Mammary epithelial cell (primary cell): ENCODE measurements around the gene TC2N.

Experiments used
- EZH2 ChIP-seq: IDR thresholded peaks from 2 replicates; pipeline ENCODE4 v1.6.1; 2012; ENCODE audit warnings: low read length, inconsistent platforms, borderline replicate concordance
- TF ChIP-seq, protein P1 (sequence below), 2 donors: IDR thresholded peaks in 1 of 2; conservative IDR thresholded peaks in 1 of 2; 2 replicates each; pipeline ENCODE4 v1.5.1; 2011 to 2012; ENCODE audit warnings: inconsistent platforms in 2 of 2, low read length in 2 of 2, mild to moderate bottlenecking in 2 of 2, control low read depth in 1 of 2, low read depth in 1 of 2; ENCODE audit not compliant: insufficient read depth in 1 of 2; ENCODE audit errors: extremely low read depth in 1 of 2

DNA sequence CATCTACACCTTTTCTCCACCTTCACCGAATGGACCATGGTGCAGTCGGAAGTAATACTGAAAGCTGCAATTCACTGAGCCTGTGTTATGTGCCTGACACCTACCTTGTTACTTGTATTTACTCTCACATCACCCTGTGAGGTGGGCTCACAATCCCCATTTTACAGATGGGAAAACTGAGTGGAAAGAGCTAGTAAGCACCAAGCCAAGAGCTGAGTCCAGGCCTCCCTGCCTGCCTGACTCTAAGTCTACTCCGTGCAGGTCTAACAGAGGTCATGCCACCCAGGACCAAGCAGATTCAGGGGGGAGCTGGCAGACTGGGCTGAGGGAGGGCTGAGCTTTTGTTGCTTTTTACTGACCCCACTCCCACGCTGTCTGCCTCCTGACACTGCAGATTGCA is 29.1 kb upstream of the TC2N start:
- TF ChIP-seq, protein P1, sequence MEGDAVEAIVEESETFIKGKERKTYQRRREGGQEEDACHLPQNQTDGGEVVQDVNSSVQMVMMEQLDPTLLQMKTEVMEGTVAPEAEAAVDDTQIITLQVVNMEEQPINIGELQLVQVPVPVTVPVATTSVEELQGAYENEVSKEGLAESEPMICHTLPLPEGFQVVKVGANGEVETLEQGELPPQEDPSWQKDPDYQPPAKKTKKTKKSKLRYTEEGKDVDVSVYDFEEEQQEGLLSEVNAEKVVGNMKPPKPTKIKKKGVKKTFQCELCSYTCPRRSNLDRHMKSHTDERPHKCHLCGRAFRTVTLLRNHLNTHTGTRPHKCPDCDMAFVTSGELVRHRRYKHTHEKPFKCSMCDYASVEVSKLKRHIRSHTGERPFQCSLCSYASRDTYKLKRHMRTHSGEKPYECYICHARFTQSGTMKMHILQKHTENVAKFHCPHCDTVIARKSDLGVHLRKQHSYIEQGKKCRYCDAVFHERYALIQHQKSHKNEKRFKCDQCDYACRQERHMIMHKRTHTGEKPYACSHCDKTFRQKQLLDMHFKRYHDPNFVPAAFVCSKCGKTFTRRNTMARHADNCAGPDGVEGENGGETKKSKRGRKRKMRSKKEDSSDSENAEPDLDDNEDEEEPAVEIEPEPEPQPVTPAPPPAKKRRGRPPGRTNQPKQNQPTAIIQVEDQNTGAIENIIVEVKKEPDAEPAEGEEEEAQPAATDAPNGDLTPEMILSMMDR (conservative IDR thresholded peaks at IDR 0.05 in 1 of 2, IDR thresholded peaks at IDR 0.05 in 1 of 2; ENCODE audit: extremely low read depth in 1 of 2, insufficient read depth in 1 of 2, low read depth in 1 of 2, low read length in 2 of 2), result no peak
- no peak for TF ChIP-seq EZH2
